HL-60 (cell line): ENCODE results near the gene HERC2.

Experiments used
- DNase-seq, 2 experiments: peaks; one replicate each; pipeline ENCODE4 v3.0.0-alpha.2; 2010 to 2020; ENCODE audit warnings: low read depth in 1 of 2, low spot score in 1 of 2
- H3K27ac ChIP-seq: fragments of 250-450 bp; sonication (Bioruptor Pico); replicated peaks from 2 replicates; pipeline ENCODE4 v1.5.1; 2020; ENCODE audit warnings: mild to moderate bottlenecking, moderate library complexity
- H3K27me3 ChIP-seq: fragments of 250-450 bp; sonication (Bioruptor Pico); 2 replicates; pipeline ENCODE4 v1.5.1; 2021; ENCODE audit warnings: mild to moderate bottlenecking, moderate library complexity; ENCODE audit not compliant: insufficient read depth, poor library complexity, severe bottlenecking
- H3K4me3 ChIP-seq: replicated peaks from 2 replicates; pipeline ENCODE4 v1.5.1; 2011; ENCODE audit warnings: mild to moderate bottlenecking, control low read depth, low read length; ENCODE audit not compliant: insufficient read depth
- CTCF ChIP-seq: IDR thresholded peaks from one replicate; pipeline ENCODE4 v1.5.1; 2011; ENCODE audit warnings: low read length, control low read depth, inconsistent platforms; ENCODE audit not compliant: insufficient read depth
- GABPA ChIP-seq: IDR thresholded peaks from 2 replicates; pipeline ENCODE4 v1.6.1; 2012; ENCODE audit warnings: low read depth
- POLR2AphosphoS5 ChIP-seq: IDR thresholded peaks from 2 replicates; pipeline ENCODE4 v1.6.1; 2012; ENCODE audit warnings: low read depth
- REST ChIP-seq: IDR thresholded peaks from 2 replicates; pipeline ENCODE4 v1.6.1; 2012; ENCODE audit warnings: low read depth; ENCODE audit not compliant: insufficient replicate concordance
- SPI1 ChIP-seq: IDR thresholded peaks from 2 replicates; pipeline ENCODE4 v1.6.1; 2012; ENCODE audit warnings: low read depth, mild to moderate bottlenecking, borderline replicate concordance

HERC2 gene

GRCh38 chr15:28114114-28114455 is 207.9 kb downstream of the HERC2 start:
- Histone ChIP-seq H3K27ac (no peak overlapping the region), H3K27me3 (no peaks in the 10 kb centered on the region), H3K4me3 (no peak overlapping the region)
- DNase-seq, result no peak
- no peak for TF ChIP-seq GABPA
- no peak for TF ChIP-seq SPI1
- TF ChIP-seq POLR2AphosphoS5, result no peak
- TF ChIP-seq REST, result no peak
- no peak for TF ChIP-seq CTCF

GRCh38 chr15:28113394-28114113 is 208.4 kb downstream of the HERC2 start:
- no peak for DNase-seq
- Histone ChIP-seq H3K27me3 (no peaks in the 10 kb centered on the region), H3K4me3 (no peak overlapping the region), H3K27ac (no peak overlapping the region)
- TF ChIP-seq SPI1, result no peak
- TF ChIP-seq GABPA, result no peak
- TF ChIP-seq REST, result no peak
- no peak for TF ChIP-seq POLR2AphosphoS5
- TF ChIP-seq CTCF, result no peak

GRCh38 chr15:28112962-28113361 is 209.0 kb downstream of the HERC2 start:
- Histone ChIP-seq H3K4me3 (no peak overlapping the region), H3K27ac (no peak overlapping the region), H3K27me3 (peaks cover under 1% of the 10 kb centered on the region)
- no peak for DNase-seq
- no peak for TF ChIP-seq CTCF
- no peak for TF ChIP-seq SPI1
- no peak for TF ChIP-seq GABPA
- no peak for TF ChIP-seq REST
- no peak for TF ChIP-seq POLR2AphosphoS5
